Activated naive CD8-positive, alpha-beta T cell (primary cell): Measurements from ENCODE around the gene CEP350.

ENCODE experiments used
- H3K27ac Mint-ChIP-seq: one replicate; pipeline ENCODE4 v1.8.0; 2021; ENCODE audit warnings: mixed read lengths
- H3K27me3 Mint-ChIP-seq: one replicate; pipeline ENCODE4 v1.8.0; 2021; ENCODE audit warnings: mixed read lengths
- H3K36me3 Mint-ChIP-seq: one replicate; pipeline ENCODE4 v1.8.0; 2021; ENCODE audit warnings: mixed read lengths
- H3K4me1 Mint-ChIP-seq: one replicate; pipeline ENCODE4 v1.8.0; 2021; ENCODE audit warnings: low read depth, mixed read lengths
- H3K4me3 Mint-ChIP-seq: one replicate; pipeline ENCODE4 v1.8.0; 2021; ENCODE audit warnings: mild to moderate bottlenecking, mixed read lengths
- H3K9me3 Mint-ChIP-seq: one replicate; pipeline ENCODE4 v1.8.0; 2021; ENCODE audit warnings: low read depth, mixed read lengths

CEP350 gene

GRCh38 chr1:180094705-180095295 lies 140.2 kb downstream of the CEP350 start:
- peaks cover 17% of the 10 kb centered on the region for H3K36me3 Mint-ChIP-seq
- H3K4me3 Mint-ChIP-seq, result no peak overlapping the region
- no peaks in the 10 kb centered on the region for H3K27me3 Mint-ChIP-seq
- no peaks in the 10 kb centered on the region for H3K9me3 Mint-ChIP-seq
- H3K4me1 Mint-ChIP-seq, result no peaks in the 10 kb centered on the region
- H3K27ac Mint-ChIP-seq, result no peak overlapping the region

DNA sequence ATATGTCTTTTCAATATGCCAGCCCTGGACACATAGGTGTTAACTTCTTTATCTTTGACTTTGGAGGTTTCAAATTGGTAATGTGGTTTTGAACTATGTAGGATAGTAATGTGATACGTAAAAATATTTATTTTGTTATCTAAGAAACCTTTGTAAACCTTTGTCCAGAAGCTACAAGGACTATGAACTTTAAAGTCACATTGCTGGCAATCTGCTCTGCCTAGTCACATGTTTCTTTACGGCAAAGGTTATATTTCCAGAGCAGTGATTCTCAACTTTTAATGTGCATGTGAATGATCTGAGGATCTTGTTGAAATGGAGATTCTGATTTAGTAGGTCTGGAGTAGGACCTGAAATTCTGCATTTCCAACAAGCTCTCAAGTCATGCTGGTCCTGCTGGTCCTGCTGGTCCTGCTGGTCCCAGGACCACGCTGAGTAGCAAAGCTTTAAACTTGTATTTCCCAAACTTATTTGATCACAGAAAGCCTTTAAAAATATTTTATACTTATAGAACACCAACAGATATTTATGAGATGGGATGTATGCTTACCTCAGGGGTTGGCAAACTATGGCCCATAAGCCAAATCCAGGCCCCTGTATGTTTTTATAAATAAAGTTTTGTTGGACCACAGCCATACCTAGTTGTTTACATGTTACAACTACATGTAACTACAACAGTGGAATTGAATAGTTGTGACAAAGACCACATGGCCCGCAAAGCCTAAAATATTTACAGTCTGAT lies 142.1 kb downstream of the CEP350 start:
- Mint-ChIP-seq H3K4me1 (no peaks in the 10 kb centered on the region), H3K27ac (no peak overlapping the region), H3K36me3 (peaks cover 15% of the 10 kb centered on the region), H3K9me3 (no peaks in the 10 kb centered on the region), H3K4me3 (no peak overlapping the region), H3K27me3 (no peaks in the 10 kb centered on the region)

GRCh38 chr1:180097326-180097605 lies 142.7 kb downstream of the CEP350 start:
- Mint-ChIP-seq H3K27ac (no peak overlapping the region), H3K4me3 (no peak overlapping the region), H3K36me3 (peaks cover 15% of the 10 kb centered on the region), H3K9me3 (no peaks in the 10 kb centered on the region), H3K4me1 (no peaks in the 10 kb centered on the region), H3K27me3 (no peaks in the 10 kb centered on the region)

DNA sequence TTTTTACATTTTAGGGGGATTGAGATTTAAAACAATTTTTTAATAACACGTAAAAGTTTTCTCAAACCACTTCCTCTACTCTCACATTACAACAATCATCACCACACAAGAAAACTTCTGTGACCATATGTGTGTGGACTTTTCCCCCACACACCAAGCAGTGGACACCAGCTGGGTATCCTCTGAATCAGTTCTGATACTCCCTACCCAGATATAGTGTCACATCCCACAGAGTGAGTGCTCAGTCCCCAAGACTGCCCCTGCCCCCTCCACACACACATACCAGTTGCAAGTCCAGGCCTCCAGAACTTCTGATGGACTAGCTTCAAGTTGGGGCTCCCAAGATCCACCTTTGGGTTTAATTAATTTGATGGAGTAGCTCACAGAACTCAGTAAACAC lies 146.8 kb downstream of the CEP350 start:
- Mint-ChIP-seq H3K27ac (no peak overlapping the region), H3K27me3 (no peaks in the 10 kb centered on the region), H3K9me3 (no peaks in the 10 kb centered on the region), H3K4me3 (no peak overlapping the region), H3K4me1 (no peaks in the 10 kb centered on the region), H3K36me3 (peaks cover 10% of the 10 kb centered on the region)

- Mint-ChIP-seq H3K4me1 (no peaks in the 10 kb centered on the region), H3K36me3 (peaks cover 11% of the 10 kb centered on the region), H3K27ac (no peak overlapping the region)
Observed at GRCh38 chr1:180103819-180104218, 149.2 kb downstream of the CEP350 start.

DNA sequence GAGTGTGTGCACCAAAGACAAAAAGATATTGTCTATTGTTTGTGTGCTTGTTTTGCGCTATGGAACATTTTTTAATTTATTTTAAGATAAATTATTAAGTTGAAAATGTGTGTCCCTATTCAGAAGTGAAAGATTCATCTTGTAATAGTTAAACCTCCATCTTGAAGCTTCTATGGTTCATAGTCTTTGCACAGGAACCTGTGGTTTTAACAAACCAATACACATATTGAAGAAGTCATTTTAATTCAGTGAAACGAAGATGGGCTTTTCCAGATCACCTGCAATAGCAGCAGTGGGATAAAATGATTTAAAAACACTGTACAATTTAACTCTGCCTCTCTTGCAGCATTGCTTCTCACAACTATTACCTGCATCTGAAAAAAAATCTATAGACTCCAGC lies 157.5 kb downstream of the CEP350 start:
- H3K36me3 Mint-ChIP-seq, result peaks cover 14% of the 10 kb centered on the region
- no peaks in the 10 kb centered on the region for H3K27me3 Mint-ChIP-seq
- H3K9me3 Mint-ChIP-seq, result no peaks in the 10 kb centered on the region
- no peak overlapping the region for H3K4me3 Mint-ChIP-seq
- H3K27ac Mint-ChIP-seq, result no peak overlapping the region
- H3K4me1 Mint-ChIP-seq, result no peaks in the 10 kb centered on the region

More at GRCh38 chr1:180103819-180104218, 149.2 kb downstream of the CEP350 start:
- H3K27me3 Mint-ChIP-seq, result no peaks in the 10 kb centered on the region
- no peaks in the 10 kb centered on the region for H3K9me3 Mint-ChIP-seq
- no peak overlapping the region for H3K4me3 Mint-ChIP-seq

DNA sequence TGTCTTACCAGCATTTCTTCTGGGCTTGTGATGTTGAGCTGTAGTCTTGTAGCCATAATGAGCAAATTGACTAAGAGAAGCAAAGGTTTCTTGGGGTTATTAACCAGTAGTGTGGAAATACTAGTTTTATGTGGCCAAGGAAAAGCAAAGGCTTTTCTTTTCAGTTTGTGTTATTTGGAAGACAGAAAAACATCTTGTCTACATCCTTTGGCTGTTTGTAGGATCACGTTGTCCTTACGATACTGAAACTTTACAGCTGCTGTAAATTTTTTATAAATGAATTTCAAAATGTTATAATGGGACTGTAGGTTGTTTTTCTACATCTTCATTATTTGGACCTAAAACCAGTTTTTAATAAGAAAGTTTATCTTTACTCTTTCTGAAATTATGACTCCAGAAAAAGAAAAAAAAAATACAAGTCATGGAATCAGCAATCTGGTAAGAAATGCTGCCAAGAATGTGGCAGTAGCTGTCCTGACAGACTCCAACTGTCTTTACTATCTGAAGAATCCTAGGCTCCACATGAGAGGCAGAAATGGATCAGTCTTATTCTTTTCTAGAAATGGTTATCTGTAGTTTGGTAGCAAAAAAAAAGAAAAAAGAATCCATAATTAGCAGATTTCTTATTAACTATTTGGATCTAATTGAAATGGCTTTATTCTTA lies 158.5 kb downstream of the CEP350 start:
- H3K4me1 Mint-ChIP-seq, result no peaks in the 10 kb centered on the region
- peaks cover 13% of the 10 kb centered on the region for H3K36me3 Mint-ChIP-seq
- H3K4me3 Mint-ChIP-seq, result no peak overlapping the region
- H3K27ac Mint-ChIP-seq, result no peak overlapping the region
- H3K27me3 Mint-ChIP-seq, result no peaks in the 10 kb centered on the region
- no peaks in the 10 kb centered on the region for H3K9me3 Mint-ChIP-seq

GRCh38 chr1:180114396-180114945 lies 159.9 kb downstream of the CEP350 start:
- Mint-ChIP-seq H3K4me3 (no peak overlapping the region), H3K4me1 (no peaks in the 10 kb centered on the region), H3K36me3 (peaks cover 13% of the 10 kb centered on the region), H3K27me3 (no peaks in the 10 kb centered on the region), H3K27ac (no peak overlapping the region), H3K9me3 (no peaks in the 10 kb centered on the region)

DNA sequence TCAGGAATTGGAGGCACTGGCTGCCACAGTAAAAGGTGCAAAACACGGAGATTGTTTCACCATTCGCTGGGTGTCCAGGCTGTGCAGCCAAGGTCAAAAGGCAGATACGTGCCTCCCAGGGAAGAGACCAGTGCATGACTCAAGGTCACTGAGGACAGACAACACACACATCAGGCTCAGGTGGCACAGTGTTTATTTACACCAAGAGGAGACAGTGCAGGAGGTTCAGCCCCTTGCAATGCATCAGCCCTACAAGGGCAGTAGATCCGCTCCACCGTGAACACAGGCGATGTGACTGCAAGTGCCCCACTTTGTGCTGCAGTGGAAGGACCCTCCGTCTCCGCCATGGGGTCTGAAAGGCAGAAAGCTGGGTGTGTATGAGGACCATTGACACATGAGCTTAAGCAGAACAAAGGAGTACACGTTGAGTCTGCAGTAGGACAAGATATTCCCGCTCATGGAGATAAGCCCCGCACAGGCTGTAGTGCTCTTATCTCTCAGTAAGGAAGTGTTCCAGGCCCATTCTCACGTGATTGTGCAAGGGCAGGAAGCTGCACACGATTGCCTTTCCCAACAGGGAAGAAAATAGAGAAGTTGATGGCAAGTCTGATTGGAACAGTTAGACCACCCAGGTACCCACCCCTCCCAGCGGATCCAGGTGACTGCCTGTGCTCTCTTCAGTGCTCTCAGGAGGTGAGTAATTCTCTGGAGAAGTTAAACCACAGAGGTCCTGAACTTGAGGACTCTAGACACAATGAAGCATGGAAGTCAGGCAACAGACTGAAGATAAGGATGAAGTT lies 162.6 kb downstream of the CEP350 start:
- H3K36me3 Mint-ChIP-seq, result peaks cover 7% of the 10 kb centered on the region
- no peak overlapping the region for H3K27ac Mint-ChIP-seq
- no peaks in the 10 kb centered on the region for H3K9me3 Mint-ChIP-seq
- H3K27me3 Mint-ChIP-seq, result no peaks in the 10 kb centered on the region
- no peak overlapping the region for H3K4me3 Mint-ChIP-seq
- no peaks in the 10 kb centered on the region for H3K4me1 Mint-ChIP-seq

GRCh38 chr1:180117764-180118116 lies 163.1 kb downstream of the CEP350 start:
- no peaks in the 10 kb centered on the region for H3K9me3 Mint-ChIP-seq
- H3K4me1 Mint-ChIP-seq, result no peaks in the 10 kb centered on the region
- peaks cover 7% of the 10 kb centered on the region for H3K36me3 Mint-ChIP-seq
- no peak overlapping the region for H3K27ac Mint-ChIP-seq
- H3K27me3 Mint-ChIP-seq, result no peaks in the 10 kb centered on the region
- no peak overlapping the region for H3K4me3 Mint-ChIP-seq

GRCh38 chr1:180119837-180120236 lies 165.2 kb downstream of the CEP350 start:
- no peak overlapping the region for H3K27ac Mint-ChIP-seq
- no peaks in the 10 kb centered on the region for H3K27me3 Mint-ChIP-seq
- H3K4me1 Mint-ChIP-seq, result no peaks in the 10 kb centered on the region
- H3K9me3 Mint-ChIP-seq, result no peaks in the 10 kb centered on the region
- H3K4me3 Mint-ChIP-seq, result no peak overlapping the region
- peaks cover 6% of the 10 kb centered on the region for H3K36me3 Mint-ChIP-seq

- Mint-ChIP-seq H3K27me3 (no peaks in the 10 kb centered on the region), H3K27ac (no peak overlapping the region)
Observed at GRCh38 chr1:180123463-180123936, 168.9 kb downstream of the CEP350 start.

DNA sequence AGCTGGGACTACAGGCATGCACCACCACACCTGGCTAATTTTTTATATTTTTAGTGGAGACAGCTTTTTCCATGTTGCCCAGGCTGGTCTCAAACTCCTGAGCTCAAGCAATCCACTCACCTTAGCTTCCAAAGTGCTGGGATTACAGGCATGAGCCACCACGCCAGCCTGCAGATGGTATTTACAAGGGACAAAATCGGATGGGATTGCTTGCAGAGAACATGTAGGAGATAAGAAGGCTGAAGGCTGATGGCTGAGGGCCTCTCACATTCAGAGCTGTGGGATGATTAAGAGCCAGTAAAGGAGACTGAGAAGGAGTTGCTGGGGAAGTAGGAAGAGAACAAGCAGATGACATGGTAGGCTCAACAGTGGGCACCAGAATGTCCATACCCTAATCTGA lies 176.0 kb downstream of the CEP350 start:
- H3K27ac Mint-ChIP-seq, result no peak overlapping the region
- no peak overlapping the region for H3K4me3 Mint-ChIP-seq
- no peaks in the 10 kb centered on the region for H3K9me3 Mint-ChIP-seq
- H3K4me1 Mint-ChIP-seq, result no peaks in the 10 kb centered on the region
- H3K27me3 Mint-ChIP-seq, result peaks cover 5% of the 10 kb centered on the region
- H3K36me3 Mint-ChIP-seq, result no peaks in the 10 kb centered on the region

More at GRCh38 chr1:180123463-180123936, 168.9 kb downstream of the CEP350 start:
- no peaks in the 10 kb centered on the region for H3K4me1 Mint-ChIP-seq
- no peaks in the 10 kb centered on the region for H3K9me3 Mint-ChIP-seq
- H3K4me3 Mint-ChIP-seq, result no peak overlapping the region
- H3K36me3 Mint-ChIP-seq, result no peaks in the 10 kb centered on the region

DNA sequence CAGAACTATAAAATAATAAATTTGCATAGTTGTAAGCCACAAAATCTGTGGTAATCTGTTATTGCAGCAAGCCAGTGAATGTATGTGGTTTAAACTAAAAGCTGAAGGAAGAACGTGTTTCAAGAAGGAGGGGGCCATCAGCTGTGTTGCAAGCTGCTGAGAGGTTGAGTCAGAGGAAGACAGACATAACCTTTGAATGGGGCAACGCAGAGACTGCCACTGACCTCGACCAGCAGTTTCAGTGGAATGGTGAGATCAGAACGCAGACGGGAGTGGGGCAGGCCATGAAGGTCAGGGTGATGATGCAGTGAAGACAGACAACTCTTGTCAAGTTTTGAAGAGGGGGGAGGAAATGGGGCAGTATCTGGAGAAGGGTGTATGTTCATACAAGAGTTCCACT lies 176.9 kb downstream of the CEP350 start:
- Mint-ChIP-seq H3K9me3 (peaks cover 1% of the 10 kb centered on the region), H3K4me3 (no peak overlapping the region), H3K36me3 (peaks cover under 1% of the 10 kb centered on the region), H3K4me1 (no peaks in the 10 kb centered on the region), H3K27me3 (peaks cover 5% of the 10 kb centered on the region), H3K27ac (no peak overlapping the region)

DNA sequence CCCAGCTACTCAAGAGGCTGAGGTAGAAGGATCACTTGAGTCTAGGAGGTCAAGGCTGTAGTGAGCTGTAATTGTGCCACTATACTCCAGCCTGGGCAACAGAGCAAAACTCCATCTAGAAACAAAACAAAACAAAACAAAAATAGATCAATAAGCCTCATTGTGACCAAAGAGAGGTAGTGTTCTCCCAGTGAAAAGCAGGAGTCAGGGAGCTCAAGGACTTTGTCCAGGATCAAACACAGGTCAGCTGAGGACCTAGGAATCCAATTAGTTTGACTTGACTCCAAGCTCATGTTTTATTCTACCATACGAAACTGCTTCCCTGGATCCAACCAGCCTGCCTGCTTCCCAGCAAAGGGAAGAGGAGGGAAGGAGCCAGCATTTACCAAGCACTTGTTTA lies 178.6 kb downstream of the CEP350 start:
- no peaks in the 10 kb centered on the region for H3K4me1 Mint-ChIP-seq
- no peak overlapping the region for H3K4me3 Mint-ChIP-seq
- peaks cover 12% of the 10 kb centered on the region for H3K27me3 Mint-ChIP-seq
- peaks cover 9% of the 10 kb centered on the region for H3K9me3 Mint-ChIP-seq
- peaks cover 5% of the 10 kb centered on the region for H3K36me3 Mint-ChIP-seq
- no peak overlapping the region for H3K27ac Mint-ChIP-seq
